Stimulated activated CD4-positive, alpha-beta T cell treated with anti-CD3 and anti-CD28 coated beads, Interleukin-12 subunit alpha, Interleukin-12 subunit beta, amount 100 ng/mL, for 24 hours (primary cell): ENCODE results near the gene ORMDL2.

ENCODE experiments used
- DNase-seq, 2 experiments: peaks; one replicate each; pipeline ENCODE4 v3.0.0-alpha.2; 2020; ENCODE audit warnings: low read depth in 2 of 2

ORMDL2 gene

DNA sequence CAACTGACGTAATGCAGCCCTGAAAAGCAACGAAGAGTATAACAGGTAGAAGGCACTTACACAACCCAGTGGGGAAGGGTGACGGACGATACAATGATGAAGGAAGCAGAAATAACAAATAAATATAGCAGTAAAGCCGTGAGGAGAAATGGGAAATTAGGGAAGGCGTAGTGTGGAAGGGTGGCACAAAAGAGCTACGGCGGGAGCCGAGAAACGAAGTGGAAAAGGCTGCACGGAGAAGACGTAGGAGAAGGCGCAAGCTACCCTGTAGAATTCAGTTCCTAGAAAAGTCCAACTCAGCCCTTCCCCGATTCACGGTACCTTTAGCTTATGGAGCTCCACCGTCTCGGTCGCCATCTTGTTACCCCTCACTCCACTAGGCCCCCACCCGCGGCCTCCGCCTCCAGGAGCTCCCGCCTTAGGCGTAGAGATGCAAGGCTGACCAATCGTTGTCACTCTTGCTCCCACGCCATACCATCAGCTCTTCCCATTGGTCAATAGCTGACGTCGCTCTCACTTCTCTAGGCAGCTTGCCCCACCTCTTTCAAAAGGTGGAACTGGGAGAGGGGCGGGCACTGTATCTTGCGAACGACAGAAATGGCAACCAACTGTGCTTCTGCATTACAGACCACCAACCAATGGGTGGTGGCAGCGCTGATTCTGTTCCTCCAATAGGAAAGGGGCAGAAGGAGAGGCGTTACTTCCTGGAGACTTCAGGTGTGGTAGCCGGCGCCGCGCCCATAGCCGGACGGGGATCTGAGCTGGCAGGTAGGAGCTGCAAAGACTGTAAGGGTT, at the start of gene ORMDL2, which contains the start of gene SARNP:
Gene ORMDL2 (plus strand): TSS at position 697 of the 795 bp plus-strand sequence. CDS start 959 bp downstream, outside the sequence.
Gene SARNP (minus strand): TSS at position 380 of the 795 bp plus-strand sequence. CDS start 23 bp downstream, at position 357.
- DNase-seq: peak; percentile 91 to 92

DNA sequence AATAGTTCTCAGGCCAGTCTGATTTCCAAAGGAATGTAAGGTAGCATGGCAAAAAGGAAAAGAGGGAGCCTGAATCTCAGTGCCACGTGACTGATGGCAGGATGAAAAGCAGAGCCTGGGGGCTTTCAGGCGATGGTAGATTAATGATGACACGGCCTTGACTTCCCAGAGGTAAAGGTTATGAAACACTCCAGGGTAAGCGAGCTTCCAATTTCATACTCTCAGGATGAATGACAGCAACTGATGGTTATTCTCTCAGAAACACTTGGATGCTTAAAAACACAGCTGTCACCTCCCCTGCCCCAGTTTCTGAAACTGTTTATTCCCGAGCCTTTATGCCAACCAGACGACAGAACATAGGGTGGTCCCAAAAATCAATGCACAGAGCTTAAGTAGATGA, 46.1 kb upstream of the ORMDL2 start:
- DNase-seq: no peak

GRCh38 chr12:55777856-55778255, 40.0 kb upstream of the ORMDL2 start:
- no peak for DNase-seq

GRCh38 chr12:55780685-55781084, 37.2 kb upstream of the ORMDL2 start:
- DNase-seq: no peak

GRCh38 chr12:55788546-55788945, 29.3 kb upstream of the ORMDL2 start:
- DNase-seq: no peak

GRCh38 chr12:55789171-55789570, 28.7 kb upstream of the ORMDL2 start:
- DNase-seq: no peak

- DNase-seq: no peak
Measured at GRCh38 chr12:55789893-55790292, 27.9 kb upstream of the ORMDL2 start.

GRCh38 chr12:55795950-55796349, 21.9 kb upstream of the ORMDL2 start:
- no peak for DNase-seq

DNA sequence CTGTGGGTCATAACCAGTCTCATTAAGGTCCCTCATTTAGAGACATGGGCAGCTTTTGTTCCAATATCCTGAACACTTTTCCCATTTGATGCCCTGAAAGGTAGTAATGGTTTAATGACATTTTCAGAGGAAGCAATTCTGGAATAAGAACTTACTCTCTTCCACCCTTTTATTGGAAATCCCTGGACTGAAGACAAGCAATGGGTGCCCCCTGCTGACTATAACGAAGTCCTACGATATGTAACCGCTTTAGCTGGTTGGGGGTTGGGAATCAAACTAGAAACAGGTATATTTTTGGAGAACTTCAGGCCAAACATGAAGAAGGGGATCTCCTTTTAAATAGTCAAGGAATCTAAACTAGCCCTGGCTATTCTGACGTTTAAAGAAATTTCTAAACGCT, 20.8 kb upstream of the ORMDL2 start:
- no peak for DNase-seq

DNA sequence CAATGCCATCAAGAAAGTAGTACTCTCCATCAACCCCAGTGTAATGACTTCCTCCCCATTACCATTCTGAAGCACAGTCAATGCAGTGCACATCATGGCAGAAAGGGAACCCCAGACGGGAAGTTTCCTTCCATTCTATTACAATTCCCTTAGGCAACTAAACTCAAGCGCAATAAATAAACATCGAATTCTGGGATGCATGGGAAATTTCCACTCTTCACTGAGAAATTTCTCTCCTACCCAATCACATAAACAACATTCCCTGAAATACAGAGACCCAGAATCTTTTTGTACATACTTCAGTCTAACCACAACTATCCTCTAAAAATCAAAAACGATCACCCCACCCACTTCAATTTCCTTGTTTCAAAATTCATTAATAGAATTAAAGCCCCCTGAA, 20.3 kb upstream of the ORMDL2 start:
- DNase-seq: no peak

DNA sequence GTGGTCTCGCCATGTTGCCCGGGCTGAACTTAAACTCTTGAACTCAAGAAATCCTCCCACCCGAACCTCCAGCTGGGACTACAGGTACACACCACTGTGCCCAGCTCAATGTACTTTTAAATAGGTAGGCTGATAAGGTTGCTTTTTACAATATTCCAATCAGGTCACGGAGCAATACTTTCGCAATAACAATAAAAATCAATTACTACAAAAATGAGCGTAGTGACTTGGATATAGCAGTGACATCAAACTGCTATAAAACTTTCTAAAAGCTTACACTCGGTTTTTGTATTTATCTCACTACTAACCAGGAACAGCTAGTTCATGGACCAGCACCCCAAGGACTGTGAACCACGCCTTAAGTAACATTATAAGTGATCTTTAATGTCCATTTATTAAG, 10.9 kb upstream of the ORMDL2 start:
- DNase-seq: no peak

- no peak for DNase-seq
Measured at GRCh38 chr12:55809274-55809673, 8.6 kb upstream of the ORMDL2 start.

- DNase-seq: no peak
Measured at GRCh38 chr12:55812088-55812487, 5.8 kb upstream of the ORMDL2 start.

GRCh38 chr12:55814257-55814656, 3.6 kb upstream of the ORMDL2 start:
- DNase-seq: no peak

GRCh38 chr12:55815473-55815872, 2.4 kb upstream of the ORMDL2 start:
- no peak for DNase-seq

DNA sequence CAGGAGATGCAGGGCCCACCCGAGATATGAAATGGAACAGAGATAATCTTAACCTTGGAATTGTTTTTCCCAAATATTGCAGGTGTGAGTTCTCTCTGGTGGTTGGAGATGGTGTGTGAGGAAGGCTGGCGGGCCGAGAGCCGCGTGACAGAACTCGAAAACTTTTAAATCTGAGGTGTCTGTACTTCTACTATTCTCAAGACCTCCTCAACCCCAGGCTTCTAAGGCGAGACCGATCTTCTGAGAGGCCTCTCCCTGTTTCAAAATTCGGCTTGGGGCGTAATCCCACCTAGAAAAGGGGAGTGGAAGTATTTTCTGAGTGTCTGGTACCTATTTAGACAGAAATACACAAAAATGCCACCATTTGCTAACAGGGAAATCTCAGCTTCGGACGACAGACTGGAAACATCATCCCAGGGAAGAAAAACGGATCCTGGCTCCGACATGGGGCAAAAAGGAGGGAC, 928 bp upstream of the ORMDL2 start:
- no peak for DNase-seq

DNA sequence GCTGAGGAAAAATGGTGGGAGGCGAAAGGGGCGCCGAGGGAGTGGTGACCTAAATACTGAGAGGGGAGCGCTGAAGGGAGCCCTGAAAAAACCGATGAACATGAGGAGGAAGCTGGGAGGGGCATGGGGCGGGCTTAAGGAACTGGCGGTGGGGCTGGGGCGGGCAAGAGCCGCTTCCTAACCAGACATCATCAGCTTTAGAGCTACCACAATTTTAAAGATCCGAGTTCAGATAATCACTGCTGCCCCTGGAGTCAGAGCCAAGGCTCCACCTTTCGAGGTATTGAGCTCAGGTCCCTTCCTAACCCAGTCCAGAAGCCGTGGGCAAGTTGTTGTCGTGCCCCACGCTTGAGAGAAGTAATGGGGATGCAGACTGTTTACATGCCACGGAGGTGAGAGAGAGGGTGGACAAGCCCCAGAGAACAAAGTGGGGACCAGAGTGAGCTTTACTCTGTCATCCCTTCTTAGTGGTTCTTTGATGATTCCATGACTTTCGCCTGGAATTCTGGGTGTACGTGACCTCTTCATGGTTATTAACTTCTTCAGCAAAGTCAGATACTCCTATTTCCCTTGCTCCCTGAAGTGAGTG, 393 bp downstream of the ORMDL2 start:
- no peak for DNase-seq

DNA sequence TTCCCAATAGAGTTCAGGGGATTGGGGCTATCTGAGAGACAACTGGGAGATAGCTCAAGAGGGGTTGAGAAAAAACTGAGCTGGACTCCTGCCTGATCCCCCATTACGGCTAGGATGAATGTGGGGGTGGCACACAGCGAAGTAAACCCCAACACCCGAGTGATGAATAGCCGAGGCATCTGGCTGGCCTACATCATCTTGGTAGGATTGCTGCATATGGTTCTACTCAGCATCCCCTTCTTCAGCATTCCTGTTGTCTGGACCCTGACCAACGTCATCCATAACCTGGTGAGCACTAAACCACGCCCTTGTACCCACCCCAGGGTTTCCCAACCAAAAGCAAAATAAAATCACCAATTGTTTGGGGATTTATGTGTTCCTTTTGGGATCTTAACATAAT, 1.0 kb downstream of the ORMDL2 start:
- no peak for DNase-seq

- no peak for DNase-seq
Measured at GRCh38 chr12:55820679-55821078, 2.8 kb downstream of the ORMDL2 start.

- no peak for DNase-seq
Measured at GRCh38 chr12:55822228-55822627, 4.4 kb downstream of the ORMDL2 start.

- DNase-seq: no peak
Measured at GRCh38 chr12:55823419-55823818, 5.6 kb downstream of the ORMDL2 start.

DNA sequence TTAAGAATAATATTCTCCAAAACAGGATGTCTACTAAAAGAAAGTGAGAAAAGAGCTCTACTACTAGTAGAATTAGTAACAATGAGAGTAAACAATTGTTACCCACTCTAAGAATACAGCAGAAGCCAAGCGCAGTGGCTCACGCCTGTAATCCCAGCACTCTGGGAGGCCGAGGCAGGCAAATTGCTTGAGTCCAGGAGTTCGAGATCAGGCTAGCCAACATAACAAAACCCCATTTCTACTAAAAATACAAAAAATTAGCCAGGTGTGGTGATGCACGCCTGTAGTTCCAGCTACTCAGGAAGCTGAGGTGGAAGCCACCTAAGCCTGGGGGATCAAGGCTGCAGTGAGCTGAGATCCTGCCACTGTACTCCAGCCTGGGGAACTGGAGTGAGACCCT, 6.9 kb downstream of the ORMDL2 start:
- DNase-seq: no peak

- DNase-seq: no peak
Measured at GRCh38 chr12:55827806-55828205, 10.0 kb downstream of the ORMDL2 start.
